ENCODE measurements around the gene TMEM266.

- TF ChIP-seq EZH2 (IDR thresholded peaks at IDR 0.05) (no peak), POLR2AphosphoS5 (IDR thresholded peaks at IDR 0.05; ENCODE audit: borderline replicate concordance, low read depth, low read length) (no peak)
Measured at GRCh38 chr15:76084256-76084655, 24.5 kb downstream of the TMEM266 start.
